HG03139 (cell line): Measurements from ENCODE around the gene METTL14.
A peak's percentile ranks its signal among the peaks of the same experiment; 100 is the strongest.
"Not testable (repeated sequence)": the region's sequence is repeated elsewhere in the genome, so short reads cannot be mapped to it uniquely, and the experiment has no call there.

Experiments used
- ATAC-seq: cut with Tn5 transposase; IDR thresholded peaks from one replicate; pipeline ENCODE4 v1.9.1; 2021; ENCODE audit not compliant: unreplicated experiment

The METTL14 gene

GRCh38 chr4:118684873-118685811, at the start of gene METTL14:
Gene METTL14, plus strand, starts transcription at chr4:118685392. Its CDS starts 143 bp downstream, at chr4:118685535.
- ATAC-seq = peak; percentile 100

GRCh38 chr4:118636126-118636525, 49.1 kb upstream of the METTL14 start:
- ATAC-seq = not testable (repeated sequence)

- ATAC-seq = not testable (repeated sequence)
Observed at GRCh38 chr4:118664665-118665064, 20.5 kb upstream of the METTL14 start.

- ATAC-seq = not testable (repeated sequence)
Observed at GRCh38 chr4:118669220-118669619, 16.0 kb upstream of the METTL14 start.

- ATAC-seq = not testable (repeated sequence)
Observed at GRCh38 chr4:118670968-118671367, 14.2 kb upstream of the METTL14 start.

- ATAC-seq = no peak
Observed at GRCh38 chr4:118676128-118676527, 9.1 kb upstream of the METTL14 start.

GRCh38 chr4:118680808-118681207, 4.4 kb upstream of the METTL14 start:
- no peak for ATAC-seq

GRCh38 chr4:118682928-118683327, 2.3 kb upstream of the METTL14 start:
- no peak for ATAC-seq

- ATAC-seq = no peak
Observed at GRCh38 chr4:118683513-118683912, 1.7 kb upstream of the METTL14 start.

GRCh38 chr4:118703118-118703517, 17.9 kb downstream of the METTL14 start:
- no peak for ATAC-seq

GRCh38 chr4:118711052-118711451, 25.9 kb downstream of the METTL14 start:
- ATAC-seq = no peak

GRCh38 chr4:118712872-118713271, 27.7 kb downstream of the METTL14 start:
- no peak for ATAC-seq

GRCh38 chr4:118714682-118715081, 29.5 kb downstream of the METTL14 start:
- no peak for ATAC-seq

GRCh38 chr4:118716304-118716703, 31.1 kb downstream of the METTL14 start:
- no peak for ATAC-seq

- ATAC-seq = no peak
Observed at GRCh38 chr4:118718511-118719170, 33.4 kb downstream of the METTL14 start.

GRCh38 chr4:118721752-118722151, 36.6 kb downstream of the METTL14 start:
- ATAC-seq = no peak

- no peak for ATAC-seq
Observed at GRCh38 chr4:118723369-118723768, 38.2 kb downstream of the METTL14 start.

- ATAC-seq = no peak
Observed at GRCh38 chr4:118727360-118727759, 42.2 kb downstream of the METTL14 start.

GRCh38 chr4:118729287-118730286, 44.4 kb downstream of the METTL14 start:
- ATAC-seq = no peak

GRCh38 chr4:118730683-118731082, 45.5 kb downstream of the METTL14 start:
- no peak for ATAC-seq
